Peyer's patch (tissue), 4 donors: Measurements from ENCODE around the gene EPDR1. TPM values are rescaled to one million over a fixed set of nuclear protein-coding genes. Genes with fewer than 3 reads are reported as not detected.

Source experiments
- DNase-seq, 3 donors: peaks; one replicate each; pipeline ENCODE4 v3.0.0-alpha.2; 2017 to 2019
- H3K27ac ChIP-seq, 4 donors: fragments of 200-600 bp; sonication (generic); one replicate each; pipeline ENCODE4 v1.5.1; 2016 to 2019
- H3K27me3 ChIP-seq, 2 donors: fragments of 200-600 bp; sonication (generic); one replicate each; pipeline ENCODE4 v1.5.1; 2019
- H3K36me3 ChIP-seq, 3 donors: fragments of 200-600 bp; sonication (generic); one replicate each; pipeline ENCODE4 v1.5.1; 2016 to 2019
- H3K4me1 ChIP-seq, 4 donors: fragments of 200-600 bp; sonication (generic); one replicate each; pipeline ENCODE4 v1.5.1; 2016 to 2019
- H3K4me3 ChIP-seq, 4 donors: fragments of 200-600 bp; sonication (generic); 1 replicate in 3 of 4; 2 replicates in 1 of 4; pipeline ENCODE4 v1.5.1; 2016 to 2019; ENCODE audit warnings: mild to moderate bottlenecking in 1 of 4
- H3K9me3 ChIP-seq, 4 donors: fragments of 200-600 bp; sonication (generic); one replicate each; pipeline ENCODE4 v1.5.1; 2016 to 2019; ENCODE audit warnings: mild to moderate bottlenecking in 1 of 4
- POLR2A ChIP-seq, 2 donors: fragments of 450-650 bp; IDR thresholded peaks; one replicate each; pipeline ENCODE4 v1.5.1; 2017; ENCODE audit warnings: antibody characterized with exemption in 2 of 2, mild to moderate bottlenecking in 2 of 2, moderate library complexity in 2 of 2
- total RNA-seq, 4 donors: library from RNA; depleted of rRNA; stranded (reverse); fragments of >200 nt; gene quantifications; one replicate each; pipeline ENCODE4 v1.1.0, GENCODE V29; 2016
- TF ChIP-seq, protein P1 (sequence below), 6 experiments: fragments of 450-650 bp in 4 of 6; fragments of 200-600 bp in 2 of 6; sonication (generic) in 1 of 6; IDR thresholded peaks; one replicate each; pipeline ENCODE4 v1.5.1; 2017 to 2019; ENCODE audit warnings: antibody characterized with exemption in 6 of 6, mild to moderate bottlenecking in 3 of 6, moderate library complexity in 1 of 6

Gene EPDR1
- total RNA-seq, 4 donors from 2014 or later, result 7.4 to 22.5 (median 19.7) TPM

GRCh38 chr7:37943905-37944736 is 23.7 kb downstream of the EPDR1 start:
- H3K36me3 ChIP-seq, result no peaks in the 10 kb centered on the region
- peaks cover 0 to 27% (median 2%) of the 10 kb centered on the region in 4 donors for H3K4me1 ChIP-seq
- no peak overlapping the region for H3K4me3 ChIP-seq
- TF ChIP-seq POLR2A (IDR thresholded peaks at IDR 0.05), result no peak
- TF ChIP-seq, protein P1, sequence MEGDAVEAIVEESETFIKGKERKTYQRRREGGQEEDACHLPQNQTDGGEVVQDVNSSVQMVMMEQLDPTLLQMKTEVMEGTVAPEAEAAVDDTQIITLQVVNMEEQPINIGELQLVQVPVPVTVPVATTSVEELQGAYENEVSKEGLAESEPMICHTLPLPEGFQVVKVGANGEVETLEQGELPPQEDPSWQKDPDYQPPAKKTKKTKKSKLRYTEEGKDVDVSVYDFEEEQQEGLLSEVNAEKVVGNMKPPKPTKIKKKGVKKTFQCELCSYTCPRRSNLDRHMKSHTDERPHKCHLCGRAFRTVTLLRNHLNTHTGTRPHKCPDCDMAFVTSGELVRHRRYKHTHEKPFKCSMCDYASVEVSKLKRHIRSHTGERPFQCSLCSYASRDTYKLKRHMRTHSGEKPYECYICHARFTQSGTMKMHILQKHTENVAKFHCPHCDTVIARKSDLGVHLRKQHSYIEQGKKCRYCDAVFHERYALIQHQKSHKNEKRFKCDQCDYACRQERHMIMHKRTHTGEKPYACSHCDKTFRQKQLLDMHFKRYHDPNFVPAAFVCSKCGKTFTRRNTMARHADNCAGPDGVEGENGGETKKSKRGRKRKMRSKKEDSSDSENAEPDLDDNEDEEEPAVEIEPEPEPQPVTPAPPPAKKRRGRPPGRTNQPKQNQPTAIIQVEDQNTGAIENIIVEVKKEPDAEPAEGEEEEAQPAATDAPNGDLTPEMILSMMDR (IDR thresholded peaks at IDR 0.05), result no peak
- no peaks in the 10 kb centered on the region for H3K27me3 ChIP-seq
- DNase-seq, result no peak
- H3K27ac ChIP-seq, result peak overlapping the region in 3 of 4 donors; percentile 25 to 69 (median 63)
- H3K9me3 ChIP-seq, result no peaks in the 10 kb centered on the region

DNA sequence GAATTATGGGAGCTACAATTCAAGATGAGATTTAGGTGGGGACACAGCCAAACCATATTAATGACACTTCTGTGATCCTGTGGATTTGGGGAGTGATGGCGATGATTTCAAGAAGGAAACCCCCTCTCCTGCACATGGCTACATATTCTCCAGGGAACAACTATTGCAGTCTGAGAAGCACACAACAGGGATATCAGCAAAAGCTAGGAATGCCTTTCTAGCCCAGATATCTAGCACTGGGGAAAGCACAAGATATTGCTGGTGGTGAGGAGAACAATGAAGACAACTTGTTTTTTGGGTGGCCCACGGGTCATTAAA is 24.3 kb downstream of the EPDR1 start:
- Histone ChIP-seq H3K27ac (peak overlapping the region in 1 of 4 donors; percentile 69), H3K4me1 (peaks cover 0 to 27% (median 2%) of the 10 kb centered on the region in 4 donors), H3K27me3 (no peaks in the 10 kb centered on the region), H3K9me3 (no peaks in the 10 kb centered on the region), H3K36me3 (no peaks in the 10 kb centered on the region), H3K4me3 (no peak overlapping the region)
- TF ChIP-seq, protein P1 (IDR thresholded peaks at IDR 0.05), result no peak
- no peak for TF ChIP-seq POLR2A (IDR thresholded peaks at IDR 0.05)
- DNase-seq, result no peak

DNA sequence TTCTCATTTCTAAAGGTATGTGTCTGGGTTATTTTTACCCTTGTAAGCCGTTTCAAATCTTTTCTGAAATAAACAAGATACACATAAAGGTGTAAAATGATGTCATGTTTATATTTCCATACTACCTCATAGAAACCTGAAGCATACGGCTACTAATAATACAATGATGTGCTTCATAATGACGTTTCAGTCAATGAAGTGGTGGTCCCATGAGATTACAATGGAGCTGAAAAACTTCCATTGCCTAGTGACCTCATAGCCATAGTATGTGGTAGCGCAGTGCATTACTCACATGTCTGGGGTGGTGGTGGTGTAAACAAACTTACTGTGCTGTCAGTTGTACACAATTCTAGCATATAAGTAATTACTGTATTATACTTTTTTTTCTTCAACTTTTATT is 24.9 kb downstream of the EPDR1 start:
- H3K4me1 ChIP-seq, result peaks cover 0 to 27% (median 2%) of the 10 kb centered on the region in 4 donors
- no peaks in the 10 kb centered on the region for H3K27me3 ChIP-seq
- H3K9me3 ChIP-seq, result no peaks in the 10 kb centered on the region

GRCh38 chr7:37947138-37947940 is 26.9 kb downstream of the EPDR1 start:
- DNase-seq, result no peak
- Histone ChIP-seq H3K27me3 (no peaks in the 10 kb centered on the region), H3K27ac (no peak overlapping the region), H3K36me3 (no peaks in the 10 kb centered on the region), H3K4me1 (peaks cover 0 to 21% (median 2%) of the 10 kb centered on the region in 4 donors), H3K9me3 (no peaks in the 10 kb centered on the region), H3K4me3 (no peak overlapping the region)
- TF ChIP-seq POLR2A (IDR thresholded peaks at IDR 0.05), result no peak
- TF ChIP-seq, protein P1 (IDR thresholded peaks at IDR 0.05), result no peak

More for the DNA sequence above, 24.9 kb downstream of the EPDR1 start:
- no peak overlapping the region for H3K4me3 ChIP-seq
- DNase-seq, result no peak
- TF ChIP-seq POLR2A (IDR thresholded peaks at IDR 0.05), result no peak
- TF ChIP-seq, protein P1 (IDR thresholded peaks at IDR 0.05), result no peak
- H3K36me3 ChIP-seq, result no peaks in the 10 kb centered on the region
- no peak overlapping the region for H3K27ac ChIP-seq

- no peaks in the 10 kb centered on the region for H3K36me3 ChIP-seq
- H3K27me3 ChIP-seq, result no peaks in the 10 kb centered on the region
- TF ChIP-seq, protein P1 (IDR thresholded peaks at IDR 0.05), result no peak
- TF ChIP-seq POLR2A (IDR thresholded peaks at IDR 0.05), result no peak
- H3K27ac ChIP-seq, result no peak overlapping the region
- H3K4me3 ChIP-seq, result no peak overlapping the region
- no peaks in the 10 kb centered on the region for H3K9me3 ChIP-seq
- H3K4me1 ChIP-seq, result peaks cover 0 to 15% (median 2%) of the 10 kb centered on the region in 4 donors
- no peak for DNase-seq
These were observed 27.4 kb downstream of the EPDR1 start for GRCh38 chr7:37947941-37948210.
